T1000 (cell line): ENCODE measurements around the gene CASP2.

Source experiments
- DNase-seq: peaks from one replicate; lab custom pipeline; 2025; ENCODE audit warnings: mixed read lengths; lab: John Stamatoyannopoulos, UW

CASP2 gene

DNA sequence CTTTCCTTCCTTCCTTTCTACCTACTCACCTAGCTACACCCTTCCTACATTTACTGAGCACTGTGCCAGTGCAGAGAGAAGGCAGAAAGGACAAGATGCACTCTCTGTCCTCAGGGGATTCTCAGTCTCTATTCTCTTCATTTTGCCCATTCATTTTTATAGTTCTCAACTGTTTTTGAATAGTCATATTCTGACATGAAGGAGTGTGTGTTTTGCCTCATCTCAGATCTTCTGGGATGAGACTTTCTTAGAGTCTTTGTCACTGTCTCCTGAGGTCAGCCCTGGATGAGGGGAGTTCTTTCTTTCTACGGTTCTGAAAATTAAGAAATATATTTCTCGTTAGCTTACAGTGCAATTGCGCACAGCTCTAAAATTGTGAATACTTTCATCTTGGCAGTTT, 49.1 kb downstream of the CASP2 start:
- no peak for DNase-seq

DNA sequence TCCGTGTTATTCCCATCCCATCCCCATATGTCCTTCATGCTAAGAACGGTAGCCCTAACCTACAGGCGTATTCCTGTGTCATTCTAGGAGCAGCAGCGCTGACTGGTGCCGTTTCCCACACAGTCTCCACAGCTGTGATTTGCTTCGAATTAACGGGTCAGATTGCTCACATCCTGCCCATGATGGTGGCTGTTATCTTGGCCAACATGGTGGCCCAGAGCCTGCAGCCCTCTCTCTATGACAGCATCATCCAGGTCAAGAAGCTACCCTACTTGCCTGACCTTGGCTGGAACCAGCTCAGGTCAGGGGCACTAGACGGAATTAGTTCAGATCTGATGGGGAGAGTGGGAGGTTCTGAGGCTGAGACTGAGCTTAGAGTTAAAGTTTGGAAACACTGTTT, 53.7 kb downstream of the CASP2 start:
- no peak for DNase-seq

DNA sequence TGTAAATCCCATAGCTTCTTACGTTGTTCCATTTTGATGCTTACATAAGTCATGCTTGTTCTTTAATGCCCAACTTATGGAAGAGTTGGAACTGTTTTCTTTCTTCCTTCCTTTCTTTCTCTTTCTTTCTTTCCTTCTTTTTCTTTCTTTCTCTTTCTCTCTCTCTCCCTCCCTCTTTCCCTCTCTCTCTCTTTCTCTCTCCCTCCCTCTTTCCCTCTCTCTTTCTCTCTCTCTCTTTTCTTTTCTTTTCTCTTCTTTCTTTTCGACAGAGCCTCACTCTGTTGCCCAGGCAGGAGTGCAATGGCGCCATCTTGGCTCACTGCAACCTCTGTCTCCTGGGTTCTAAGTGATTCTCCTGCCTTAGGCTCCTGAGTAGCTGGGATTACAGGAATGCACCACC, 55.4 kb downstream of the CASP2 start:
- no peak for DNase-seq

DNA sequence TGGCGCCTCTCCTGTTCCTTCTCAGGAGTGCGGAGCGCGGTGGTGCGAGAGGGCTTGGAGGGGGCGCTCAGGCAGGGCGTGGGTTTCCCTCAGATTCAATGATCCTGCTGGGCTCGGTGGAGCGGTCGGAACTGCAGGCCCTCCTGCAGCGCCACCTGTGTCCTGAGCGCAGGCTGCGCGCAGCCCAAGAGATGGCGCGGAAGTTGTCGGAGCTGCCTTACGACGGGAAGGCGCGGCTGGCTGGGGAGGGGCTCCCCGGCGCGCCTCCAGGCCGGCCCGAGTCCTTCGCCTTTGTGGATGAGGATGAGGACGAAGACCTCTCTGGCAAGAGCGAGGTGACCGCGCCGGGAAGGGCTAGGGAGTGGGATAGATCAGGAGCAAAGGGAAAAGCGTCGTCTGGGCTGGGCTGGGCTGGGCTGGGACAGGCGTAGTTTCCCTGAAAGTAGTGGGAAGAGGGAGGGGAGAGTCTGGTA, 57.3 kb downstream of the CASP2 start:
- no peak for DNase-seq

DNA sequence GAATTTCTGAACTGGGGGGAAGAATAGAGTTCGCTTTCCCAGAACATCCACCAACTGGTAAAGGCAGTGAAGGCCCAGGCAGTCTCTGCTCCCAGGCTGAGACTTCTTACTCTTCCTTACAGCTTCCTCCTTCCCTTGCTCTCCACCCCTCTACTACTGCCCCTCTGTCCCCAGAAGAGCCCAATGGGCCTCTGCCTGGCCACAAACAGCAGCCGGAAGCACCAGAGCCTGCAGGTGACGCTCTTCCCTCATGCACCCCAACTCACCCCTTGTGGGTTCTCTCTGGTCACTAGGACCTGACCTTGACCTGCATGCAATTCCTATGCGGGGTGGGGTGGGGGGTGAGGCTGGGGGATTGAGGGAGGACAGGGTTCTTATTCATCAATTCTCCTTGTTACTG, 57.9 kb downstream of the CASP2 start:
- no peak for DNase-seq

DNA sequence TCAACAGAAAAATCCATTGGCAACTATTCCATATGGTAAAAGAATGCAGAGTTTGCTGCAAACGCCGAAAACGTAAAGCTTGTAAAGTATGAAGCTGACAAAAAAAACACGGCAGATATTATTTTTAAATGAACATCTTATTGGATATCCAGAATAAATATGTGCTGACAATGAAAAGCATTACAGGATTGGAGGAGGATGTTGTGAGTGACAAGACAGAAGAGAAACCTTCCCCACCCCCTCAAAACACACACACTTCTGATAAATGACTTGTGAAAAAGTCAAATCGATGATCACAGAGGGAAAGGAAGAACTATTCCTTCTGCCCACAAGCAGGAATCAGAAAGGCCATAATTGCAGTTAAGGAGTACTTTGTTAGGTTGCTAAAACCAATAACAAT, 59.8 kb downstream of the CASP2 start:
- DNase-seq = no peak

DNA sequence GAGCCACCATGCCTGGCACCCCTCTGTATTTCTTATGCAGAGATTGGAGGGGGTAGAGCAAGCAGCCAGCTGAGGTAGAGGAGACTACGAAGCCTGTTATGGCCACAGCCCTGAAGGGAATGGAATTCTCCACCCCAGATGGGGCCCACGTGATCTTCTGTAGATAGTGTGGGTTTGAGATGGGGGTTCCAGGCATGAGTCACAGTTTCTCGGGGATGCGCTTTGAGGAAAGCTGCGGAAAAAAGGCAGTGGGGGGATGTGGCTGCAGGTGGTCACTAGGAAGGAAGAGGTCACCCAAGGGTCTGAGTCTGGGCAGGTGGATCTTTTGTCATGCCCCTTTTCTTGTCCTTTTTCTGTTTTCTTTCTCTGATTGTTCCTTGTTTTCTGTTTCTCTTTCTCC, 62.9 kb downstream of the CASP2 start:
- no peak for DNase-seq

DNA sequence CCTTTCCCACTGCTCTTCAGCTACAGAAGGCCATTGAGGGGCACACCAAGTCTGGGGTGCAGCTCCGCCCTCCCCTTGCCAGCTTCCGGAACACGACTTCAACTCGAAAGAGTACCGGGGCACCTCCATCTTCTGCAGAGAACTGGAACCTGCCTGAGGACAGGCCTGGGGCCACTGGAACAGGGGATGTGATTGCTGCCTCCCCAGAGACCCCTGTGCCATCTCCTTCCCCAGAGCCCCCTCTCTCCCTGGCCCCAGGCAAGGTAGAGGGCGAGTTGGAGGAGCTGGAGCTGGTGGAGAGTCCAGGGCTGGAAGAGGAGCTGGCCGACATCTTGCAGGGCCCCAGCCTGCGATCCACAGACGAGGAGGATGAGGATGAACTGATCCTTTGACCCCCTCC, 63.4 kb downstream of the CASP2 start:
- no peak for DNase-seq

DNA sequence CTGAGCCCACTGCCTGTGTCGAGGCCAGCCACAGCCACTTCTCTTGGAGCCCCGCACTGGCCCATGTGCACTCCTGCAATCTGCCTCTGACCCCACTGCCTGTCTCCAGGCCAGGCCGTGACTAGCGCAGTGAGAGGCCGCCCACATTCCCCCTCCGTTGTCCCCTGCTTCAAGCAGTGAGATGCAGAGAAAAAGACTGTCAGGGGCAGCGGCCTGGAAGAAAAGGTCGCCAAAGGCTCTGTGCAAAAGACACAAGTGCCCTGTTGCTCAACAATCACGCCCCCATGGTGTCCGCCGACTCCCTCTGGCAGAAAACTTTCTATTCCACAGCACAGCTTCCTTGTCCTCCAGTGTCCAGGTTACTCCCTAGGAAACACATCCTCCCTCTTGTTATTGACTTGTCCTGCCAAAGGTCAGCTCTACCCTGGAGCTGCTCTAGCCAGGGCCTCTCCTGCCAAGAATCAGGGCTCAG, 64.4 kb downstream of the CASP2 start:
- DNase-seq = no peak

DNA sequence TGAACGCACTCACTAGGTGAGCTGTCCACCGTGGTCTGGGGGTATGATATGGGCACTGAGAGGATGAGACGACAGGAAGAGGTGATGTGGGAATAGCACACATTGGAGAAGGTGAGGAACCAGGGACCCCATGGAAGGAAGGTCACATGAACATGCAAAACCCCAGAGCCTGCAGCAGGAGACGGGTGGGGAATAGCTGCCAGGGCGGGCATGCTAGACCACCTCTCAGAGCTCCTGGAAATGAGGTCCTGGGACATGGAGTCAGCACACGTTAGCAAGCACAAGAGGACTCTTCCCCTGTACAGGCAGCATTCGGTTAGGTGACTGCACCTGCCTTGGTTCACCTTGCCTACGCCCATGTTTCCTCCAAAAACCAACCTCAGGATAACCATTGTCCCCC, 66.2 kb downstream of the CASP2 start:
- DNase-seq = no peak

DNA sequence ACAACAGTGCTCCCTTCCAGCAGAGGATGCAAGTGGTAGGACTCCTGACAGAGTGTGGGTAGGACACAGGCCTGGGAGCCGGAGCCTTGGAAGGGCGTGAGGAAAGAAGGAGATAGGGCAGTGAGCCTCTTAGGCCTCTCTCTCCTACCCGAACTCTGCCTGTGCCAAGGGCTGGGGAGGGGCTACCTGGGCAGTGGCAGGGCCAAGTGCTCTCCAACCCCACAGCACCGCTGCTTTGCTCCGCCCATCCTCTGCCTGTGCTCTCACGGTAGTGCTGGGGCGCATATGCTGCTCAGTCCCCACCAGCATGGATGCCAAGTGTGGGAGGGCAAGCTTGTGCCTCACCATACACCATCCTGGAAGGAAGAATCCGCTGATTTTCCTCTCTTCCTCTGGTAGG, 66.8 kb downstream of the CASP2 start:
- DNase-seq = no peak

DNA sequence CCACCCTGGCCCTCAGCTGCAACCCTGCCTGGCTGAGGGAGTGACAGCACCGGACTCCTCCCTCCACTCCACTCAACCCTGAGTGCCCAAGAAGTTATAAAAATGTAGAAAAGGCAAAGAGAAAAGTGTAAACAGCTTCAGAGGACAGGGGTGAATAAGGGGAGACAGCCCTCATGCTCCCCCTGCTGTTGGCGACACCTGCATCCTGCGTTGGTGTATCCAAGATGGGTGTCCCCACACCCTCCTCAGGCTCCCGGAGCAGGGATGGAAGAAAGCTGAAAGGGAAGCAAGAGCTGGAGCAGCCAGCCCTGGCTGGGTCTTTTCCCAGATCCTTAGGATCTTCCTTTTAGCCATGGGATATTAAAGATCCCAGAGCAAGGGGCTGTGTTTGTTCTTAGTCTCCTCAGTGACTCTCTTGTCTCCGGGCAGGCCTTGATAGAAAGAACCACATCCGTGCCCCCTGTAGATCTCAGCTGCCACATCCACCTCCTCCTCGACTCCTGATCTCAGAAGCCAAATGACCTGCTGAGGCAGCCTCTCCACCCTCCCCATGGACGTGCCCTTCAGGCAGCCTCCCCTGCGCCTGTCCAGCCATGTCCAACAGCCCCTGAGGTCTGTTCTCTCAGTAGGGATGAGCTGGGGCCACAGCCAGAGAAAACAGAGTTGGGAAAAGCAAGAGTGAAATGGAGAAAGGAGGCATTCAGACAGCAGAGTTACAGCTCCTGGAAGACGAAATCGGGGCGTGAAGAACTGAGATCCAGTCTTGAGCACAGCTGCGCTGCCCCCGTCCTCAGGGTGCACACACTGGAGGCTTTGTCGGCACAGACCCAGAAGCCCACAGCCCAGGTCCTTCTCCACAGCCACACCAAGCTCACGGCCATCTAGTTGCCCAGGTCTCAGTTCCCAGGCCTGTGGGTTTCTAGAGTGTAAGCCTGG, 67.6 kb downstream of the CASP2 start:
- DNase-seq = no peak

DNA sequence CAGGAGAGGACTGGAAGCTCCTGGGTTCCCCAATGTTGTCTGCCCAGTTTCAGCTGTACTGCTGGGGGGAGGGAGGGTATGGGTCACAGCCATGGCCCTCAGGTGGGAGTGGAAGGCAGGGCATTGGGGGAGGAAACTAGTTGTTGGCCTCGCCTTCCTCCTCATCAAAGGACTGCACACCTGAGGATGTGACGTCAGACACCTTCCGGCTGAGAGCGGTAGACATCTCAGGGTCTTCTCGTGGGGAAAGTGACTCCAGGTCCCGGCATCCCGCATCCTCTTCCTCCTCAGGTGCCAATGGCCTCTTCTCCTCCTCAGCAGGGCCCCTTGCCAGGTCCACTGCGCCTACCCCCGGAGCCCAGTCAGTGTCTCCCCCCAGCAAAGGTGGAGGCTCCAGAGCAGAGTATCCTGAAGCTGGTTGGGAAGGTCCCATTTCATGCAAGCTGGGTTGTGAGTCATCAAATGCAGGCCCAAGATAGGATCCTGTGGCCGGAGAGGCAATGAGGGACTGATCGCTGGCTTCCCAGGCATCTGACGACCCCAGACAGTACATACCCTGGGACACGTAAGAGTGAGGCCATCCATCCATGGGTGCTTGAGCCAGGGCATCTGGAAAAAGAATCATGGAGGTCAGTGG, 68.4 kb downstream of the CASP2 start:
- no peak for DNase-seq
